ENCODE data around the gene IQCB1.

DNA sequence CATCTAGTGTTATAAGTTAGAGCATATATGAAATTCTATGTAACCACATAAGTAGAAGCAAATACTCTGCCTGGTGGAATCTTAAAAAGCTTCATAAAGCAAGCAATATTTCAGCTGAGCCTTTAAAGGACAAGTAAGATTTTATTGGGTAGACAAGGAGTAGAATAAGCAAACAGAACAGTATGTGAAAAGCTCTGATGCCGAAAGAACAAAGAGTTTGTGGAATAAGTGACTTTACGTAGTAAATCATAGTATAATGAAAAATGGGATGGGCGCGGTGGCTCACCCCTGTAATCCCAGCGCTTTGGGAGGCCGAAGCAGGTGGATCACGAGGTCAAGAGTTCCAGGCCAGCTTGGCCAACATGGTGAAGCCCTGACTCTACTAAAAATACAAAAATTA lies 10.0 kb upstream of the IQCB1 start:
- TF ChIP-seq FOXJ3 (CRISPR knock-in tag; IDR thresholded peaks at IDR 0.05) (no peak), FOXM1 (IDR thresholded peaks at IDR 0.05; ENCODE audit: low read depth) (no peak), SMC3 (IDR thresholded peaks at IDR 0.05; ENCODE audit: low read depth, low read length) (no peak), ELF1 (IDR thresholded peaks at IDR 0.05) (no peak), EZH2phosphoT487 (IDR thresholded peaks at IDR 0.05; ENCODE audit: borderline replicate concordance, low read depth) (no peak), EP300 (IDR thresholded peaks at IDR 0.05; ENCODE audit: borderline replicate concordance in 1 of 2, low read depth in 1 of 2, low read length in 1 of 2) (no peak), RAD21 (IDR thresholded peaks at IDR 0.05; ENCODE audit: low read length) (no peak), YY1 (IDR thresholded peaks at IDR 0.05; ENCODE audit: low read depth) (no peak)
- TF ChIP-seq, protein P1, sequence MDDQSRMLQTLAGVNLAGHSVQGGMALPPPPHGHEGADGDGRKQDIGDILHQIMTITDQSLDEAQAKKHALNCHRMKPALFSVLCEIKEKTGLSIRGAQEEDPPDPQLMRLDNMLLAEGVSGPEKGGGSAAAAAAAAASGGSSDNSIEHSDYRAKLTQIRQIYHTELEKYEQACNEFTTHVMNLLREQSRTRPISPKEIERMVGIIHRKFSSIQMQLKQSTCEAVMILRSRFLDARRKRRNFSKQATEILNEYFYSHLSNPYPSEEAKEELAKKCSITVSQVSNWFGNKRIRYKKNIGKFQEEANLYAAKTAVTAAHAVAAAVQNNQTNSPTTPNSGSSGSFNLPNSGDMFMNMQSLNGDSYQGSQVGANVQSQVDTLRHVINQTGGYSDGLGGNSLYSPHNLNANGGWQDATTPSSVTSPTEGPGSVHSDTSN (IDR thresholded peaks at IDR 0.05), result no peak
- TF ChIP-seq, protein P2, sequence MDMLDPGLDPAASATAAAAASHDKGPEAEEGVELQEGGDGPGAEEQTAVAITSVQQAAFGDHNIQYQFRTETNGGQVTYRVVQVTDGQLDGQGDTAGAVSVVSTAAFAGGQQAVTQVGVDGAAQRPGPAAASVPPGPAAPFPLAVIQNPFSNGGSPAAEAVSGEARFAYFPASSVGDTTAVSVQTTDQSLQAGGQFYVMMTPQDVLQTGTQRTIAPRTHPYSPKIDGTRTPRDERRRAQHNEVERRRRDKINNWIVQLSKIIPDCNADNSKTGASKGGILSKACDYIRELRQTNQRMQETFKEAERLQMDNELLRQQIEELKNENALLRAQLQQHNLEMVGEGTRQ (IDR thresholded peaks at IDR 0.05; ENCODE audit: borderline replicate concordance, low read depth, low read length), result no peak
- TF ChIP-seq, protein P3, sequence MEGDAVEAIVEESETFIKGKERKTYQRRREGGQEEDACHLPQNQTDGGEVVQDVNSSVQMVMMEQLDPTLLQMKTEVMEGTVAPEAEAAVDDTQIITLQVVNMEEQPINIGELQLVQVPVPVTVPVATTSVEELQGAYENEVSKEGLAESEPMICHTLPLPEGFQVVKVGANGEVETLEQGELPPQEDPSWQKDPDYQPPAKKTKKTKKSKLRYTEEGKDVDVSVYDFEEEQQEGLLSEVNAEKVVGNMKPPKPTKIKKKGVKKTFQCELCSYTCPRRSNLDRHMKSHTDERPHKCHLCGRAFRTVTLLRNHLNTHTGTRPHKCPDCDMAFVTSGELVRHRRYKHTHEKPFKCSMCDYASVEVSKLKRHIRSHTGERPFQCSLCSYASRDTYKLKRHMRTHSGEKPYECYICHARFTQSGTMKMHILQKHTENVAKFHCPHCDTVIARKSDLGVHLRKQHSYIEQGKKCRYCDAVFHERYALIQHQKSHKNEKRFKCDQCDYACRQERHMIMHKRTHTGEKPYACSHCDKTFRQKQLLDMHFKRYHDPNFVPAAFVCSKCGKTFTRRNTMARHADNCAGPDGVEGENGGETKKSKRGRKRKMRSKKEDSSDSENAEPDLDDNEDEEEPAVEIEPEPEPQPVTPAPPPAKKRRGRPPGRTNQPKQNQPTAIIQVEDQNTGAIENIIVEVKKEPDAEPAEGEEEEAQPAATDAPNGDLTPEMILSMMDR (IDR thresholded peaks at IDR 0.05), result no peak
- TF ChIP-seq, protein P4, sequence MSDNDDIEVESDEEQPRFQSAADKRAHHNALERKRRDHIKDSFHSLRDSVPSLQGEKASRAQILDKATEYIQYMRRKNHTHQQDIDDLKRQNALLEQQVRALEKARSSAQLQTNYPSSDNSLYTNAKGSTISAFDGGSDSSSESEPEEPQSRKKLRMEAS (IDR thresholded peaks at IDR 0.05; ENCODE audit: low read depth), result no peak
- TF ChIP-seq, protein P5, sequence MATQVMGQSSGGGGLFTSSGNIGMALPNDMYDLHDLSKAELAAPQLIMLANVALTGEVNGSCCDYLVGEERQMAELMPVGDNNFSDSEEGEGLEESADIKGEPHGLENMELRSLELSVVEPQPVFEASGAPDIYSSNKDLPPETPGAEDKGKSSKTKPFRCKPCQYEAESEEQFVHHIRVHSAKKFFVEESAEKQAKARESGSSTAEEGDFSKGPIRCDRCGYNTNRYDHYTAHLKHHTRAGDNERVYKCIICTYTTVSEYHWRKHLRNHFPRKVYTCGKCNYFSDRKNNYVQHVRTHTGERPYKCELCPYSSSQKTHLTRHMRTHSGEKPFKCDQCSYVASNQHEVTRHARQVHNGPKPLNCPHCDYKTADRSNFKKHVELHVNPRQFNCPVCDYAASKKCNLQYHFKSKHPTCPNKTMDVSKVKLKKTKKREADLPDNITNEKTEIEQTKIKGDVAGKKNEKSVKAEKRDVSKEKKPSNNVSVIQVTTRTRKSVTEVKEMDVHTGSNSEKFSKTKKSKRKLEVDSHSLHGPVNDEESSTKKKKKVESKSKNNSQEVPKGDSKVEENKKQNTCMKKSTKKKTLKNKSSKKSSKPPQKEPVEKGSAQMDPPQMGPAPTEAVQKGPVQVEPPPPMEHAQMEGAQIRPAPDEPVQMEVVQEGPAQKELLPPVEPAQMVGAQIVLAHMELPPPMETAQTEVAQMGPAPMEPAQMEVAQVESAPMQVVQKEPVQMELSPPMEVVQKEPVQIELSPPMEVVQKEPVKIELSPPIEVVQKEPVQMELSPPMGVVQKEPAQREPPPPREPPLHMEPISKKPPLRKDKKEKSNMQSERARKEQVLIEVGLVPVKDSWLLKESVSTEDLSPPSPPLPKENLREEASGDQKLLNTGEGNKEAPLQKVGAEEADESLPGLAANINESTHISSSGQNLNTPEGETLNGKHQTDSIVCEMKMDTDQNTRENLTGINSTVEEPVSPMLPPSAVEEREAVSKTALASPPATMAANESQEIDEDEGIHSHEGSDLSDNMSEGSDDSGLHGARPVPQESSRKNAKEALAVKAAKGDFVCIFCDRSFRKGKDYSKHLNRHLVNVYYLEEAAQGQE (IDR thresholded peaks at IDR 0.05; ENCODE audit: low read depth, low read length), result no peak

Data from SK-N-SH (cell line).